Choroid plexus epithelial cell (primary cell): ENCODE data around the gene CHID1.

Experiments
- DNase-seq: peaks from one replicate; pipeline ENCODE4 v3.0.0-alpha.2; 2010; ENCODE audit warnings: low read depth
- H3K4me3 ChIP-seq: 2 replicates; pipeline ENCODE4 v1.5.1; 2011; ENCODE audit warnings: low read depth, mild to moderate bottlenecking, control low read depth, low read length, moderate library complexity
- CTCF ChIP-seq: conservative IDR thresholded peaks from 2 replicates; pipeline ENCODE4 v1.5.1; 2011; ENCODE audit warnings: low read depth, mild to moderate bottlenecking, control low read depth, inconsistent platforms, low read length, moderate library complexity

Gene CHID1

GRCh38 chr11:944711-945470, 34.3 kb upstream of the CHID1 start:
- DNase-seq: peak; percentile 76
- H3K4me3 ChIP-seq: no peak overlapping the region
- peak; percentile 49 for TF ChIP-seq CTCF

- H3K4me3 ChIP-seq: no peak overlapping the region
- peak; percentile 52 for DNase-seq
- no peak for TF ChIP-seq CTCF
Measured at GRCh38 chr11:942823-943222, 32.2 kb upstream of the CHID1 start.

- no peak for TF ChIP-seq CTCF
- H3K4me3 ChIP-seq: no peak overlapping the region
- no peak for DNase-seq
Measured at GRCh38 chr11:940496-941135, 30.0 kb upstream of the CHID1 start.

- H3K4me3 ChIP-seq: no peak overlapping the region
- no peak for DNase-seq
- TF ChIP-seq CTCF: no peak
Measured at GRCh38 chr11:937841-938261, 27.2 kb upstream of the CHID1 start.

- TF ChIP-seq CTCF: no peak
- no peak for DNase-seq
- H3K4me3 ChIP-seq: no peak overlapping the region
Measured at GRCh38 chr11:936199-936598, 25.6 kb upstream of the CHID1 start.

- DNase-seq: no peak
- TF ChIP-seq CTCF: no peak
- no peak overlapping the region for H3K4me3 ChIP-seq
Measured at GRCh38 chr11:934527-934926, 23.9 kb upstream of the CHID1 start.

GRCh38 chr11:933936-934335, 23.3 kb upstream of the CHID1 start:
- no peak overlapping the region for H3K4me3 ChIP-seq
- no peak for TF ChIP-seq CTCF
- DNase-seq: no peak
